H9 (cell line): ENCODE measurements around the gene MPP1. TPM values are rescaled to one million over a fixed set of nuclear protein-coding genes. Genes with fewer than 3 reads are reported as not detected.

ENCODE experiments used
- DNase-seq: peaks from one replicate; pipeline ENCODE4 v3.0.0-alpha.2; 2017
- H2AFZ ChIP-seq: one replicate; pipeline ENCODE4 v1.6.1; 2013; ENCODE audit warnings: mild to moderate bottlenecking, low read length, control low read depth, moderate library complexity
- H2AK5ac ChIP-seq: 2 replicates; pipeline ENCODE4 v1.6.1; 2013; ENCODE audit warnings: low read length, control low read depth, mixed read lengths; ENCODE audit not compliant: insufficient read length
- H2BK120ac ChIP-seq: one replicate; pipeline ENCODE4 v1.6.1; 2013; ENCODE audit warnings: low read depth, mild to moderate bottlenecking, low read length, control low read depth, inconsistent platforms; ENCODE audit not compliant: poor library complexity, severe bottlenecking
- H2BK12ac ChIP-seq: 2 replicates; pipeline ENCODE4 v1.6.1; 2013; ENCODE audit warnings: low read length, control low read depth, mixed read lengths, low read depth; ENCODE audit not compliant: insufficient read length
- H2BK15ac ChIP-seq: 2 replicates; pipeline ENCODE4 v1.6.1; 2013; ENCODE audit warnings: low read depth, low read length, control low read depth
- H2BK20ac ChIP-seq: one replicate; pipeline ENCODE4 v1.6.1; 2013; ENCODE audit warnings: low read depth, mild to moderate bottlenecking, low read length, control low read depth, inconsistent platforms; ENCODE audit not compliant: poor library complexity, severe bottlenecking
- H2BK5ac ChIP-seq: 2 replicates; pipeline ENCODE4 v1.6.1; 2013; ENCODE audit warnings: low read length, control low read depth, mixed read lengths; ENCODE audit not compliant: insufficient read length
- H3K14ac ChIP-seq: 2 replicates; pipeline ENCODE4 v1.6.1; 2013; ENCODE audit warnings: low read length, control low read depth; ENCODE audit not compliant: insufficient read depth
- H3K18ac ChIP-seq: 2 replicates; pipeline ENCODE4 v1.6.1; 2013; ENCODE audit warnings: low read depth, mild to moderate bottlenecking, mixed read lengths, low read length, control low read depth; ENCODE audit not compliant: insufficient read length
- H3K23ac ChIP-seq: 2 replicates; pipeline ENCODE4 v1.6.1; 2013; ENCODE audit warnings: low read length, control low read depth, mixed read lengths, low read depth; ENCODE audit not compliant: insufficient read length
- H3K23me2 ChIP-seq: 2 replicates; pipeline ENCODE4 v1.6.1; 2013; ENCODE audit warnings: low read depth, mild to moderate bottlenecking, mixed read lengths, low read length, control low read depth; ENCODE audit not compliant: insufficient read length, poor library complexity, severe bottlenecking
- H3K27ac ChIP-seq: 2 replicates; pipeline ENCODE4 v1.5.1; 2013; ENCODE audit warnings: low read length, control low read depth, mixed read lengths, low read depth; ENCODE audit not compliant: insufficient read length
- H3K27me3 ChIP-seq: 2 replicates; pipeline ENCODE4 v1.6.1; 2013; ENCODE audit warnings: low read length, control low read depth, inconsistent platforms; ENCODE audit not compliant: insufficient read depth
- H3K4ac ChIP-seq: 2 replicates; pipeline ENCODE4 v1.6.1; 2013; ENCODE audit warnings: low read depth, mild to moderate bottlenecking, control low read depth, inconsistent platforms, low read length, moderate library complexity
- H3K4me1 ChIP-seq: 2 replicates; pipeline ENCODE4 v1.6.1; 2013; ENCODE audit warnings: low read length, control low read depth, inconsistent platforms; ENCODE audit not compliant: insufficient read depth
- H3K4me2 ChIP-seq: 2 replicates; pipeline ENCODE4 v1.6.1; 2013; ENCODE audit warnings: low read length, control low read depth, mixed read lengths; ENCODE audit not compliant: insufficient read length, insufficient read depth
- H3K56ac ChIP-seq: 2 replicates; pipeline ENCODE4 v1.6.1; 2013; ENCODE audit warnings: low read depth, mild to moderate bottlenecking, mixed read lengths, low read length, control low read depth; ENCODE audit not compliant: insufficient read length
- H3K79me1 ChIP-seq: 2 replicates; pipeline ENCODE4 v1.6.1; 2013; ENCODE audit warnings: low read depth, mild to moderate bottlenecking, moderate library complexity, low read length, control low read depth, inconsistent platforms; ENCODE audit not compliant: insufficient read depth, poor library complexity, severe bottlenecking
- H3K79me2 ChIP-seq: 2 replicates; pipeline ENCODE4 v1.6.1; 2013; ENCODE audit warnings: low read length, control low read depth, inconsistent platforms; ENCODE audit not compliant: insufficient read depth
- H3K9ac ChIP-seq: 2 replicates; pipeline ENCODE4 v1.6.1; 2013; ENCODE audit warnings: low read length, control low read depth, mixed read lengths; ENCODE audit not compliant: insufficient read length; ENCODE audit errors: extremely low read depth
- H3K9me3 ChIP-seq: one replicate; pipeline ENCODE4 v1.6.1; 2013; ENCODE audit warnings: low read depth, low read length, inconsistent platforms; ENCODE audit not compliant: control insufficient read depth
- H3T11ph ChIP-seq: one replicate; pipeline ENCODE4 v1.6.1; 2013; ENCODE audit warnings: mild to moderate bottlenecking, low read length, control low read depth, inconsistent platforms
- H4K20me1 ChIP-seq: one replicate; pipeline ENCODE4 v1.6.1; 2013; ENCODE audit not compliant: control insufficient read depth, insufficient read length, insufficient read depth
- H4K5ac ChIP-seq: 2 replicates; pipeline ENCODE4 v1.6.1; 2013; ENCODE audit warnings: low read depth, mild to moderate bottlenecking, mixed read lengths, low read length, control low read depth; ENCODE audit not compliant: insufficient read length
- H4K8ac ChIP-seq: replicated peaks from 2 replicates; pipeline ENCODE4 v1.6.1; 2013; ENCODE audit warnings: low read length, control low read depth, mixed read lengths, low read depth; ENCODE audit not compliant: insufficient read length
- H4K91ac ChIP-seq: 2 replicates; pipeline ENCODE4 v1.6.1; 2013; ENCODE audit warnings: low read depth, mild to moderate bottlenecking, moderate library complexity, mixed read lengths, low read length, control low read depth; ENCODE audit not compliant: insufficient read length
- H3K27ac Mint-ChIP-seq, 3 experiments: 2 replicates in 2 of 3; 3 replicates in 1 of 3; pipeline ENCODE4 v1.8.0; 2020 to 2021; ENCODE audit warnings: mixed read lengths in 3 of 3, mild to moderate bottlenecking in 1 of 3, moderate library complexity in 1 of 3
- H3K27me3 Mint-ChIP-seq: 2 replicates; pipeline ENCODE4 v1.8.0; 2021; ENCODE audit warnings: low read depth, mild to moderate bottlenecking, moderate library complexity, mixed read lengths
- H3K36me3 Mint-ChIP-seq, 3 experiments: 2 replicates in 2 of 3; 3 replicates in 1 of 3; pipeline ENCODE4 v1.8.0; 2020 to 2021; ENCODE audit warnings: low read depth in 3 of 3, mixed read lengths in 3 of 3; ENCODE audit not compliant: insufficient read depth in 1 of 3
- H3K4me1 Mint-ChIP-seq, 2 experiments: 2 replicates each; pipeline ENCODE4 v1.8.0; 2020; ENCODE audit warnings: mixed read lengths in 2 of 2
- H3K4me3 Mint-ChIP-seq, 2 experiments: 2 replicates in 1 of 2; 3 replicates in 1 of 2; pipeline ENCODE4 v1.8.0; 2020 to 2021; ENCODE audit warnings: mild to moderate bottlenecking in 2 of 2, mixed read lengths in 2 of 2, moderate library complexity in 1 of 2
- H3K9me3 Mint-ChIP-seq, 2 experiments: 2 replicates in 1 of 2; 3 replicates in 1 of 2; pipeline ENCODE4 v1.8.0; 2020; ENCODE audit warnings: mild to moderate bottlenecking in 2 of 2, mixed read lengths in 2 of 2, moderate library complexity in 1 of 2
- WGBS: extraction: QIAGEN DNeasy Blood & Tissue Kit; methylation state at CpG from one replicate; pipeline ENCODE4 v1.1.7; 2013; ENCODE audit warnings: missing lambda C conversion rate, low lambda C conversion rate, mixed read lengths; ENCODE audit not compliant: insufficient read length; ENCODE audit errors: extremely low coverage; 5-methylcytosine and 5-hydroxymethylcytosine counted together
- total RNA-seq: library from RNA; stranded (reverse); gene quantifications from 2 replicates; pipeline ENCODE4 v1.2.1, GENCODE V29; 2021
- TF ChIP-seq, protein P1 (sequence below): fragments of 200-600 bp; sonication (generic); conservative IDR thresholded peaks from 3 replicates; pipeline ENCODE4 v1.8.0; 2021; ENCODE audit warnings: antibody characterized with exemption, mild to moderate bottlenecking

Gene MPP1
- total RNA-seq, 1 experiment from 2014 or later: 17.9 TPM

- Mint-ChIP-seq H3K36me3 (peaks cover 0 to 8% (median 5%) of the 10 kb centered on the region in 3 experiments; a peak in 5 of 7 replicates), H3K9me3 (peaks cover 65 to 67% of the 10 kb centered on the region in 2 experiments), H3K27ac (no peak overlapping the region), H3K27me3 (peaks cover 44% of the 10 kb centered on the region), H3K4me3 (no peak overlapping the region), H3K4me1 (peaks cover 6 to 9% of the 10 kb centered on the region in 2 experiments; a peak in 3 of 4 replicates)
- WGBS: no CpG with 5 or more reads among the region's 11 CpGs
- TF ChIP-seq, protein P1, sequence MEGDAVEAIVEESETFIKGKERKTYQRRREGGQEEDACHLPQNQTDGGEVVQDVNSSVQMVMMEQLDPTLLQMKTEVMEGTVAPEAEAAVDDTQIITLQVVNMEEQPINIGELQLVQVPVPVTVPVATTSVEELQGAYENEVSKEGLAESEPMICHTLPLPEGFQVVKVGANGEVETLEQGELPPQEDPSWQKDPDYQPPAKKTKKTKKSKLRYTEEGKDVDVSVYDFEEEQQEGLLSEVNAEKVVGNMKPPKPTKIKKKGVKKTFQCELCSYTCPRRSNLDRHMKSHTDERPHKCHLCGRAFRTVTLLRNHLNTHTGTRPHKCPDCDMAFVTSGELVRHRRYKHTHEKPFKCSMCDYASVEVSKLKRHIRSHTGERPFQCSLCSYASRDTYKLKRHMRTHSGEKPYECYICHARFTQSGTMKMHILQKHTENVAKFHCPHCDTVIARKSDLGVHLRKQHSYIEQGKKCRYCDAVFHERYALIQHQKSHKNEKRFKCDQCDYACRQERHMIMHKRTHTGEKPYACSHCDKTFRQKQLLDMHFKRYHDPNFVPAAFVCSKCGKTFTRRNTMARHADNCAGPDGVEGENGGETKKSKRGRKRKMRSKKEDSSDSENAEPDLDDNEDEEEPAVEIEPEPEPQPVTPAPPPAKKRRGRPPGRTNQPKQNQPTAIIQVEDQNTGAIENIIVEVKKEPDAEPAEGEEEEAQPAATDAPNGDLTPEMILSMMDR: peak; percentile 74
- H3K27ac ChIP-seq: no peak overlapping the region
- H2BK20ac ChIP-seq: no peak overlapping the region
- no peak overlapping the region for H3K18ac ChIP-seq
- H3K23ac ChIP-seq: no peak overlapping the region
- no peak overlapping the region for H2BK120ac ChIP-seq
- no peak overlapping the region for H3K9ac ChIP-seq
- no peak overlapping the region for H2BK12ac ChIP-seq
- H3K23me2 ChIP-seq: no peaks in the 10 kb centered on the region
- no peak overlapping the region for H3K56ac ChIP-seq
- H4K5ac ChIP-seq: no peak overlapping the region
- no peaks in the 10 kb centered on the region for H3K79me1 ChIP-seq
- no peak overlapping the region for H4K91ac ChIP-seq
- H3K79me2 ChIP-seq: no peaks in the 10 kb centered on the region
- no peak overlapping the region for H3K4me2 ChIP-seq
- no peaks in the 10 kb centered on the region; the same call in 1 of the 2 replicates for H3K4me1 ChIP-seq
- H4K8ac ChIP-seq: no peak overlapping the region
- H2AK5ac ChIP-seq: no peak overlapping the region
- DNase-seq: no peak
- H3K27me3 ChIP-seq: peaks cover 20% of the 10 kb centered on the region; the same call in 1 of the 2 replicates
- no peak overlapping the region for H2BK15ac ChIP-seq
- H3K14ac ChIP-seq: no peak overlapping the region
- H3T11ph ChIP-seq: no peak overlapping the region
- no peak overlapping the region for H3K4ac ChIP-seq
- no peak overlapping the region for H2BK5ac ChIP-seq
- peaks cover 12% of the 10 kb centered on the region for H3K9me3 ChIP-seq
- no peaks in the 10 kb centered on the region for H4K20me1 ChIP-seq
- H2AFZ ChIP-seq: no peak overlapping the region
These were observed 56.5 kb downstream of the MPP1 start for GRCh38 chrX:154748712-154749339.
